ENCODE measurements around the gene RNF213. TPM values are rescaled to one million over a fixed set of nuclear protein-coding genes. Genes with fewer than 3 reads are reported as not detected.
"Not testable (repeated sequence)": the region's sequence is repeated elsewhere in the genome, so short reads cannot be mapped to it uniquely, and the experiment has no call there.

The RNF213 gene
- total RNA-seq, 1 experiment from 2014 or later = 64.9 TPM

- DNase-seq (ENCODE audit: low read depth) = no peak
Measured at GRCh38 chr17:80316927-80317705, 56.5 kb downstream of the RNF213 start.

GRCh38 chr17:80317706-80317980 is 57.0 kb downstream of the RNF213 start:
- DNase-seq (ENCODE audit: low read depth) = no peak

GRCh38 chr17:80318166-80318565 is 57.5 kb downstream of the RNF213 start:
- no peak for DNase-seq (ENCODE audit: low read depth)

- no peak for DNase-seq (ENCODE audit: low read depth)
Measured at GRCh38 chr17:80319262-80319998, 58.8 kb downstream of the RNF213 start.

GRCh38 chr17:80319999-80320344 is 59.3 kb downstream of the RNF213 start:
- no peak for DNase-seq (ENCODE audit: low read depth)

- DNase-seq (ENCODE audit: low read depth) = no peak
Measured at GRCh38 chr17:80320496-80320895, 59.8 kb downstream of the RNF213 start.

- no peak for DNase-seq (ENCODE audit: low read depth)
Measured at GRCh38 chr17:80322864-80323263, 62.2 kb downstream of the RNF213 start.

GRCh38 chr17:80323982-80324381 is 63.3 kb downstream of the RNF213 start:
- DNase-seq (ENCODE audit: low read depth) = no peak

GRCh38 chr17:80327518-80327917 is 66.9 kb downstream of the RNF213 start:
- DNase-seq (ENCODE audit: low read depth) = no peak

- no peak for DNase-seq (ENCODE audit: low read depth)
Measured at GRCh38 chr17:80328634-80329380, 68.2 kb downstream of the RNF213 start.

- DNase-seq (ENCODE audit: low read depth) = not testable (repeated sequence)
Measured at GRCh38 chr17:80329421-80329820, 68.8 kb downstream of the RNF213 start.

GRCh38 chr17:80330276-80330675 is 69.6 kb downstream of the RNF213 start:
- DNase-seq (ENCODE audit: low read depth) = no peak

- DNase-seq (ENCODE audit: low read depth) = not testable (repeated sequence)
Measured at GRCh38 chr17:80330938-80331337, 70.3 kb downstream of the RNF213 start.

GRCh38 chr17:80331820-80332219 is 71.2 kb downstream of the RNF213 start:
- no peak for DNase-seq (ENCODE audit: low read depth)

GRCh38 chr17:80337195-80337895 is 76.7 kb downstream of the RNF213 start:
- DNase-seq (ENCODE audit: low read depth) = no peak

- no peak for DNase-seq (ENCODE audit: low read depth)
Measured at GRCh38 chr17:80339118-80339517, 78.5 kb downstream of the RNF213 start.

GRCh38 chr17:80339731-80340456 is 79.2 kb downstream of the RNF213 start:
- DNase-seq (ENCODE audit: low read depth) = no peak

GRCh38 chr17:80345321-80345720 is 84.7 kb downstream of the RNF213 start:
- DNase-seq (ENCODE audit: low read depth) = no peak

GRCh38 chr17:80345841-80346497 is 85.3 kb downstream of the RNF213 start:
- DNase-seq (ENCODE audit: low read depth) = no peak

- no peak for DNase-seq (ENCODE audit: low read depth)
Measured at GRCh38 chr17:80346498-80347275, 86.0 kb downstream of the RNF213 start.
